ENCODE data around the gene LRRC14B. TPM values are rescaled to one million over a fixed set of nuclear protein-coding genes. Genes with fewer than 3 reads are reported as not detected.

The LRRC14B gene
- polyA plus RNA-seq (2012; rRNA removed) = not detected in 2 replicates
- not detected in 2 replicates for polyA plus RNA-seq (2012; cell fraction: cytosol; rRNA removed)
- not detected in 2 replicates for polyA plus RNA-seq (2012; cell fraction: nucleus; rRNA removed)

GRCh38 chr5:191036-191948 is at the start of gene LRRC14B:
Gene LRRC14B, plus strand, starts transcription at chr5:191495. Its CDS starts 44 bp downstream, at chr5:191539.
- Histone ChIP-seq H3K4me1 (ENCODE audit: control insufficient read depth in 1 of 2, insufficient read depth in 2 of 2, low read depth in 1 of 2, low read length in 1 of 2) (peaks cover 0 to 12% of the 10 kb centered on the region in 2 experiments; a peak in 1 of 4 replicates), H3F3A (replicated peaks; ENCODE audit: insufficient read depth) (no peaks in the 10 kb centered on the region), H2AFZ (ENCODE audit: low read depth) (no peak within 1 kb of the TSS), H3K36me3 (replicated peaks in 1 of 2; ENCODE audit: control insufficient read depth in 1 of 2, insufficient read depth in 2 of 2, low read length in 1 of 2) (no peaks in the 10 kb centered on the region), H3K27ac (ENCODE audit: low read depth in 2 of 2, low read length in 1 of 2) (no peak within 1 kb of the TSS), H3K79me2 (ENCODE audit: insufficient read depth) (no peaks in the 10 kb centered on the region), H3K4me2 (no peak within 1 kb of the TSS), H3K4me3 (ENCODE audit: low read depth in 2 of 2, low read length in 1 of 2) (no peak within 1 kb of the TSS), H4K20me1 (ENCODE audit: insufficient read depth) (no peaks in the 10 kb centered on the region), H3K9me2 (no peaks in the 10 kb centered on the region), H3K9ac (no peak within 1 kb of the TSS), H3K9me3 (no peaks in the 10 kb centered on the region), H3K27me3 (ENCODE audit: insufficient read depth) (no peaks in the 10 kb centered on the region)
- DNase-seq = no peak
- no peak for TF ChIP-seq POLR2AphosphoS5 (IDR thresholded peaks at IDR 0.05; ENCODE audit: low read depth, low read length)
- WGBS (ENCODE audit: low lambda C conversion rate) = 85% methylated on average over 27 of the region's 56 CpGs
- ChIA-PET POLR2A (no interaction called here), CTCF (interaction anchor here (0.7 kb wide), 1 partner anchor 240 kb away, joined by 3 read pairs; no protein-coding TSS in a partner anchor)

- POLR2A ChIA-PET = no interaction called here
- WGBS (ENCODE audit: low lambda C conversion rate) = 84% methylated on average over 9 of the region's 12 CpGs
- H3K9me3 ChIP-seq = no peaks in the 10 kb centered on the region
Observed at GRCh38 chr5:141761-142160, 49.5 kb upstream of the LRRC14B start.

More at GRCh38 chr5:141761-142160, 49.5 kb upstream of the LRRC14B start:
- no peaks in the 10 kb centered on the region for H4K20me1 ChIP-seq (ENCODE audit: insufficient read depth)
- H3K27me3 ChIP-seq (ENCODE audit: insufficient read depth) = no peaks in the 10 kb centered on the region
- H3K4me1 ChIP-seq (ENCODE audit: control insufficient read depth in 1 of 2, insufficient read depth in 2 of 2, low read depth in 1 of 2, low read length in 1 of 2) = no peaks in the 10 kb centered on the region
- H3K9ac ChIP-seq = no peak overlapping the region
- no peaks in the 10 kb centered on the region for H3F3A ChIP-seq (replicated peaks; ENCODE audit: insufficient read depth)
- peak; percentile 17 for DNase-seq
- H3K4me3 ChIP-seq (ENCODE audit: low read depth in 2 of 2, low read length in 1 of 2) = no peak overlapping the region
- H3K9me2 ChIP-seq = no peaks in the 10 kb centered on the region
- no peak overlapping the region for H2AFZ ChIP-seq (ENCODE audit: low read depth)
- CTCF ChIA-PET = no interaction called here
- no peaks in the 10 kb centered on the region for H3K36me3 ChIP-seq (replicated peaks in 1 of 2; ENCODE audit: control insufficient read depth in 1 of 2, insufficient read depth in 2 of 2, low read length in 1 of 2)
- TF ChIP-seq RFX5 (IDR thresholded peaks at IDR 0.05; ENCODE audit: low read length) (no peak), SMC3 (IDR thresholded peaks at IDR 0.05; ENCODE audit: low read depth, low read length) (no peak), POLR2AphosphoS5 (IDR thresholded peaks at IDR 0.05; ENCODE audit: low read depth, low read length) (no peak), NRF1 (IDR thresholded peaks at IDR 0.05; ENCODE audit: low read depth, low read length) (no peak), IRF3 (IDR thresholded peaks at IDR 0.05; ENCODE audit: low read depth, low read length) (no peak), GABPA (IDR thresholded peaks at IDR 0.05; ENCODE audit: low read depth) (no peak), TCF12 (IDR thresholded peaks at IDR 0.05) (no peak), SIN3A (IDR thresholded peaks at IDR 0.05; ENCODE audit: borderline replicate concordance, low read depth, low read length) (no peak), TEAD4 (IDR thresholded peaks at IDR 0.05; ENCODE audit: borderline replicate concordance, insufficient read depth) (no peak), CHD2 (IDR thresholded peaks at IDR 0.05; ENCODE audit: low read length, partially characterized antibody) (no peak), ZBTB33 (IDR thresholded peaks at IDR 0.05; ENCODE audit: borderline replicate concordance, low read depth) (no peak), MEF2A (IDR thresholded peaks at IDR 0.05; ENCODE audit: borderline replicate concordance, low read depth) (no peak), TAF1 (IDR thresholded peaks at IDR 0.05; ENCODE audit: borderline replicate concordance, low read depth, low read length) (no peak), FOSL2 (IDR thresholded peaks at IDR 0.05; ENCODE audit: borderline replicate concordance, low read depth) (no peak), EZH2phosphoT487 (IDR thresholded peaks at IDR 0.05; ENCODE audit: borderline replicate concordance, low read depth) (no peak), EP300 (IDR thresholded peaks at IDR 0.05; ENCODE audit: borderline replicate concordance in 1 of 2, low read depth in 1 of 2, low read length in 1 of 2) (no peak), FOXJ3 (CRISPR knock-in tag; IDR thresholded peaks at IDR 0.05) (no peak), RXRA (IDR thresholded peaks at IDR 0.05; ENCODE audit: borderline replicate concordance, low read depth) (no peak)
- H3K79me2 ChIP-seq (ENCODE audit: insufficient read depth) = no peaks in the 10 kb centered on the region
- no peak overlapping the region for H3K4me2 ChIP-seq
- H3K27ac ChIP-seq (ENCODE audit: low read depth in 2 of 2, low read length in 1 of 2) = no peak overlapping the region
